ENCODE measurements around the gene TMEM181.

The TMEM181 gene

GRCh38 chr6:158567871-158568401 lies 8.0 kb downstream of the TMEM181 start:
- FAIRE-seq, result no peak
- DNase-seq (ENCODE audit: insufficient read length), result no peak
- TF ChIP-seq POLR2AphosphoS5 (IDR thresholded peaks at IDR 0.05; ENCODE audit: low read depth, low read length) (no peak), POLR2A (IDR thresholded peaks at IDR 0.05; ENCODE audit: low read depth, low read length) (no peak), TAF1 (IDR thresholded peaks at IDR 0.05; ENCODE audit: borderline replicate concordance, low read depth, low read length) (no peak)

DNA sequence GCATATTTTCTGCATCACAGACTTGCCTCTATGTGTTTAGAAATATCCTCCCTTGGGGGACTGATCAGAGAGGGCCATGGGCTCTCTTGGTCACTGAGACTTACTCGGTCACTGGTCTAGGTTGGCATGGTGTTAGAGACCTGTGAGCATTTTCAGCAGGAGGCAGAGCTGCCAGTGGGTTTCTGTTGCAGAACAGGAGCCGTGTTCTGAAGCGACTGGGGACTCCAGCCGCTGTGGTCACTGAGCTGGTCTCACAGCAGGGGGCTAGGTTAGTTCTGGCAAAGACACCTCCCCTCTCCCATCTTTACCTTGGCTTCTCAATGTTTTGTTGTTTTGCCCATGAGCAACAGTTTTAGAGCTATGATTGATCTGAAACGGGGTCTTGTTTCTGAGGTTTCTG lies 8.7 kb downstream of the TMEM181 start:
- FAIRE-seq, result no peak
- TF ChIP-seq POLR2A (IDR thresholded peaks at IDR 0.05; ENCODE audit: low read depth, low read length) (no peak), TAF1 (IDR thresholded peaks at IDR 0.05; ENCODE audit: borderline replicate concordance, low read depth, low read length) (no peak), POLR2AphosphoS5 (IDR thresholded peaks at IDR 0.05; ENCODE audit: low read depth, low read length) (no peak)

DNA sequence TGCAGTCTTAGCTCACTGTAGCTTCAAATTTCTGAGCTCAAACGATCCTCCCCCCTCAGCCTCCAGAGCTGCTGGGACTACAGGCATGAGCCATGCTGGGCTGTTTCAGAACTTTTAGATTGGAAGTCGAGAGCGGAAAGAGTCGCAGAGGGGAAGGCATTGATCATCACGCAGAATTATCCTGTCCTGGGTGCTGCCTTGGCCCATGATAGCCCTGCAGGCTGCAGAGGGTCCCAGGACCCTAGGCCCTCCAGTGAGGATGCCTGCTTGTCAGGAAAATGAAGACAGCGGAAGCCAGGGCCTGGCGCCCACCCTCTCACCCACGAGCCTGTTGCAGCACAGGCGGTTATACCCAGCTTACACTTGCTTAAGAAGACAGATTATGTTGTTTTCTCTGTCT lies 9.1 kb downstream of the TMEM181 start:
- FAIRE-seq, result no peak
- no peak for TF ChIP-seq POLR2AphosphoS5 (IDR thresholded peaks at IDR 0.05; ENCODE audit: low read depth, low read length)
- TF ChIP-seq TAF1 (IDR thresholded peaks at IDR 0.05; ENCODE audit: borderline replicate concordance, low read depth, low read length), result no peak
- no peak for TF ChIP-seq POLR2A (IDR thresholded peaks at IDR 0.05; ENCODE audit: low read depth, low read length)
- no peak for DNase-seq (ENCODE audit: insufficient read length)

More for the DNA sequence above, 8.7 kb downstream of the TMEM181 start:
- DNase-seq (ENCODE audit: insufficient read length), result no peak

DNA sequence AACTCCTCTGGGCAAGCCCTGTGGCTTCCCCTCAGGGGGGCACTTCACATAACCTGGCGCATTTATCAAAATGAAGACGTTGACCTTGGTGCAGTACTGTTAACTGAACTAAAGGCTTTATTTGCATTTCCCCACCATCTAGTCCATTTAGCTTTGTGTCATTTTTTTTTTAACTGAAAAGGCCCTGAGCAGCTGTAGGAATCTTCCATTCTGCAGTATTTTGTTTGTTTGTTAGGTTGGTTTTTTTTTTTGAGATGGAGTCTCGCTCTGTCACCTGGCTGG lies 10.7 kb downstream of the TMEM181 start:
- DNase-seq (ENCODE audit: insufficient read length) (no peak), FAIRE-seq (no peak)
- no peak for TF ChIP-seq TAF1 (IDR thresholded peaks at IDR 0.05; ENCODE audit: borderline replicate concordance, low read depth, low read length)
- no peak for TF ChIP-seq POLR2AphosphoS5 (IDR thresholded peaks at IDR 0.05; ENCODE audit: low read depth, low read length)
- no peak for TF ChIP-seq POLR2A (IDR thresholded peaks at IDR 0.05; ENCODE audit: low read depth, low read length)

DNA sequence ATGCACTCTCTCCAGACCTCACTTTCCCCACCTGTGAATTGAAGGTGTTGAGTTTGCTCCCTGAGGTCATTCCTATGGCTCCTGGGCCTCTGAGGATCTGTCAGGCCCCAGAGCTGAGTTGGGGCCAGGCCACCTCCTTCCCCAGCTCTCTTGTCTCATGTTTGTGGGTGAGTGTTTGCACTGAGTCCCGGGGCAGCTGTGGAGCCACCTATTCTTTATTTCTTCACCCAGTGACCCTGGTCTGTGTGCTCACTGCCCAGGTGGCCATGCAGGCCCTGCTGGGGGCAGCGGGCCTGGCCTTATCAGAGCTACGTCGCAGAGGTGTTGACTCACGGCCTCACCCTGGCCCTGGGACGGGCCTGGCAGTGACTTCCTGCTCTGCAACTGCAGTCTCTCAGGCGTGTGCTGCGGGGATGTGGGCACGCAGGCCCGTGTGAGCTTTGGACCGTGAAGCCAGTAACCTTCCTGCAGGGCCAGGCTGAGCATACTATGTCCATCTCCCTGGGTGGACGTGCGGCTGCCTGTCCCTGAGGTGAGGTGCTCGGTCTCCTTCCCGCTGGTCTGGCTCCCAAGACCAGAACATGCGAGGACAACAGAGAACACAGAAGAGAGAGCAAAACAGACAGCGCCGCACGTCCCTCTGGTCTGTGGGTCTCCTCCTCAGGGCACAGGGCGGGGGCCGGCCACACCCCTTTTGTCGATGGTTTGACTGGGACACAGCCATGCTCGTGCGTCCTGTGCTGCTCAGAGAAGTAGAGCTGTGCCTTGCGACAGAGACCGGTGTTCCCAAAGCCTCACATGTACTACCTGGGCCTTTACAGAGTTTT lies 12.1 kb downstream of the TMEM181 start:
- FAIRE-seq (no peak), DNase-seq (ENCODE audit: insufficient read length) (no peak)
- TF ChIP-seq POLR2AphosphoS5 (IDR thresholded peaks at IDR 0.05; ENCODE audit: low read depth, low read length) (no peak), POLR2A (IDR thresholded peaks at IDR 0.05; ENCODE audit: low read depth, low read length) (no peak), TAF1 (IDR thresholded peaks at IDR 0.05; ENCODE audit: borderline replicate concordance, low read depth, low read length) (no peak)

DNA sequence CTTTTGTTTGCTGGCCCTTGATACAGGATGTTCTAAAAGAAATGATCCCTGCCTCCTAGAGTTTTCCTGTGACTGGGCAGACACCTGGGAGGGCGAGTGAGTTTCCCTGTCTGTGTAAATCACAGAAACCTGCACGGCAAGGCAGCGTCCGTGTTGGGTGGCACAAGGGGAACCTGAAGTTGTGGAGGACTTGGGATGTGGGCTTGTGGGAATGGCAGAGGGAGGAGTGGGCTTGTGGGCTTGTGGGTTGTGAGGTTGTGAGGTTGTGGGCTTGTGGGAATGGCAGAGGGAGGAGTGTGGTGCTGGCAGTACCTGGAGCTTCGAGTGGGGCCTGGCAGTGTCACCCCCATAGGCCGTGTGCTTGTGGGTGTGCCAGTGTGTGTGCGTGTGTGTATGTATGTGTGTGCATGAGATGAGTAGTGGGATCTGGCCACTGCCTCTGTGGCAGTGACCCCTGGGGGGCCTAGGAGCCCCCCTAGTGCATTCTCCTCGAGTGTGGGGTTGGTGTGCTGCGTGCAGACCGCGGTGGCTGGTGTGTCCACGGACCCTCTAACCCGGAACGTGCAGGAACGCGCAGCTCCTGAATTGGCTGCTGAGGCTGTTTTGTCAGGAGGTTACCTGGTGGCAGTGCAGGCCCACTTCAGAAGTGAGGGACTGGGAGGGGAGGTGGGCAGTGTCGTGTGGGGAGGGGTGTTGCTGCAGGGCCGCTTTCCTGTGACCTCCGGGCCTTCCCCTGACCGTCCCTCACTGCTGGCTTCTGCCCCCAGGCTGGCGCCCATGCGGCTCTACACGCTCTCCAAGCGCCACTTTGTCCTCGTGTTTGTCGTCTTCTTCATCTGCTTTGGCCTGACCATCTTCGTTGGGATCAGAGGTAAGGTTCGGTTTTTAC lies 13.0 kb downstream of the TMEM181 start:
- FAIRE-seq, result no peak
- TF ChIP-seq TAF1 (IDR thresholded peaks at IDR 0.05; ENCODE audit: borderline replicate concordance, low read depth, low read length), result no peak
- no peak for TF ChIP-seq POLR2AphosphoS5 (IDR thresholded peaks at IDR 0.05; ENCODE audit: low read depth, low read length)
- no peak for TF ChIP-seq POLR2A (IDR thresholded peaks at IDR 0.05; ENCODE audit: low read depth, low read length)
- DNase-seq (ENCODE audit: insufficient read length), result no peak

DNA sequence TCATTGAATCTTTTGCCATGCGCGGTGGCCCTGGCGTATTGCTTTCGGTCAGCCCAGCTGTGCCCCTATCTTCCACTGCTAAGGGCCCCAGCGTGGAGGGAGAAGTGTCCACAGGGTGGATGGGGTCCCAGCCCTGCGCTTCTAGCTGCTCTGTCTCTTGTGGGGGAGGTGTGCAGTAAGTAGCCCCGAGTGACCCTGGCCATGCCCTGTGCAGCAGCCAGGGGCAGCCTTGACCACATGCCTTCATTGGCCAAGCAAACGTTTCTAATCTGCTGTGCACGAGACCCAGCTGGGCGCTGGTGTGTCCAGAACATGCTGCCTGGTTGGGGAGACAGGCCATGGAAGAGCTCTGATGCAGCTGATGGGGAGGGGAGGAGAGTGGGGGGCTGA lies 13.6 kb downstream of the TMEM181 start:
- TF ChIP-seq TAF1 (IDR thresholded peaks at IDR 0.05; ENCODE audit: borderline replicate concordance, low read depth, low read length), result no peak
- no peak for TF ChIP-seq POLR2AphosphoS5 (IDR thresholded peaks at IDR 0.05; ENCODE audit: low read depth, low read length)
- TF ChIP-seq POLR2A (IDR thresholded peaks at IDR 0.05; ENCODE audit: low read depth, low read length), result no peak
- FAIRE-seq, result no peak
- no peak for DNase-seq (ENCODE audit: insufficient read length)

DNA sequence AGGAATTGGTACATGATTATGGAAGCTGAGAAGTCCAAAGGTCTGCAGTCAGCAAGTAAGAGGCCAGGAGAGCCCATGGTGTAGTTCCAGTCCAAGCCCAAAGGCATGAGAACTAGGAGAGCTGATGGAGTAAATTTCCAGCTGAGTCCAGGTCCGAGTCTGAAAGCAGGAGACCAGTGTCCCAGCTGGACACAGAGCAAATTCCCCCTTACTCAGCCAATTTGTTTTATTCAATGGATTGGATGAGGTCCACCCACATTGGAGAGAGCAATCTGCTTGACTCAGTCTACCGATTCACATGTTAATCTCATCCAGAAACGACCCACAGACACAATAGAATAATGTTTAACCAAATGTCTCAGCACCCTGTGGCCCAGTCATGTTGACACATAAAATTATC lies 14.9 kb downstream of the TMEM181 start:
- FAIRE-seq, result no peak
- no peak for DNase-seq (ENCODE audit: insufficient read length)
- TF ChIP-seq POLR2A (IDR thresholded peaks at IDR 0.05; ENCODE audit: low read depth, low read length) (no peak), POLR2AphosphoS5 (IDR thresholded peaks at IDR 0.05; ENCODE audit: low read depth, low read length) (no peak), TAF1 (IDR thresholded peaks at IDR 0.05; ENCODE audit: borderline replicate concordance, low read depth, low read length) (no peak)

- DNase-seq (ENCODE audit: insufficient read length) (no peak), FAIRE-seq (no peak)
- TF ChIP-seq TAF1 (IDR thresholded peaks at IDR 0.05; ENCODE audit: borderline replicate concordance, low read depth, low read length), result no peak
- TF ChIP-seq POLR2A (IDR thresholded peaks at IDR 0.05; ENCODE audit: low read depth, low read length), result no peak
- no peak for TF ChIP-seq POLR2AphosphoS5 (IDR thresholded peaks at IDR 0.05; ENCODE audit: low read depth, low read length)
Measured at GRCh38 chr6:158575550-158575949, 15.7 kb downstream of the TMEM181 start.

GRCh38 chr6:158584236-158584651 lies 24.4 kb downstream of the TMEM181 start:
- DNase-seq (ENCODE audit: insufficient read length) (no peak), FAIRE-seq (no peak)
- TF ChIP-seq POLR2AphosphoS5 (IDR thresholded peaks at IDR 0.05; ENCODE audit: low read depth, low read length) (no peak), POLR2A (IDR thresholded peaks at IDR 0.05; ENCODE audit: low read depth, low read length) (no peak), TAF1 (IDR thresholded peaks at IDR 0.05; ENCODE audit: borderline replicate concordance, low read depth, low read length) (no peak)

GRCh38 chr6:158586652-158587051 lies 26.8 kb downstream of the TMEM181 start:
- no peak for DNase-seq (ENCODE audit: insufficient read length)
- FAIRE-seq, result no peak
- no peak for TF ChIP-seq TAF1 (IDR thresholded peaks at IDR 0.05; ENCODE audit: borderline replicate concordance, low read depth, low read length)
- TF ChIP-seq POLR2A (IDR thresholded peaks at IDR 0.05; ENCODE audit: low read depth, low read length), result no peak
- no peak for TF ChIP-seq POLR2AphosphoS5 (IDR thresholded peaks at IDR 0.05; ENCODE audit: low read depth, low read length)

All from GM12892 (cell line).